ENCODE measurements around the gene CDC6. TPM values are rescaled to one million over a fixed set of nuclear protein-coding genes. Genes with fewer than 3 reads are reported as not detected.

CDC6 gene
- total RNA-seq, 1 donor from 2014 or later = 3.7 TPM

GRCh38 chr17:40287159-40287493, 553 bp upstream of the CDC6 start:
- H3K4me3 ChIP-seq = peak overlapping the region in 1 of 2 donors; percentile 49
- TF ChIP-seq, protein P1, sequence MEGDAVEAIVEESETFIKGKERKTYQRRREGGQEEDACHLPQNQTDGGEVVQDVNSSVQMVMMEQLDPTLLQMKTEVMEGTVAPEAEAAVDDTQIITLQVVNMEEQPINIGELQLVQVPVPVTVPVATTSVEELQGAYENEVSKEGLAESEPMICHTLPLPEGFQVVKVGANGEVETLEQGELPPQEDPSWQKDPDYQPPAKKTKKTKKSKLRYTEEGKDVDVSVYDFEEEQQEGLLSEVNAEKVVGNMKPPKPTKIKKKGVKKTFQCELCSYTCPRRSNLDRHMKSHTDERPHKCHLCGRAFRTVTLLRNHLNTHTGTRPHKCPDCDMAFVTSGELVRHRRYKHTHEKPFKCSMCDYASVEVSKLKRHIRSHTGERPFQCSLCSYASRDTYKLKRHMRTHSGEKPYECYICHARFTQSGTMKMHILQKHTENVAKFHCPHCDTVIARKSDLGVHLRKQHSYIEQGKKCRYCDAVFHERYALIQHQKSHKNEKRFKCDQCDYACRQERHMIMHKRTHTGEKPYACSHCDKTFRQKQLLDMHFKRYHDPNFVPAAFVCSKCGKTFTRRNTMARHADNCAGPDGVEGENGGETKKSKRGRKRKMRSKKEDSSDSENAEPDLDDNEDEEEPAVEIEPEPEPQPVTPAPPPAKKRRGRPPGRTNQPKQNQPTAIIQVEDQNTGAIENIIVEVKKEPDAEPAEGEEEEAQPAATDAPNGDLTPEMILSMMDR (IDR thresholded peaks at IDR 0.05) = no peak
- no peak for TF ChIP-seq POLR2A (IDR thresholded peaks at IDR 0.05)
- TF ChIP-seq POLR2AphosphoS5 (IDR thresholded peaks at IDR 0.05; ENCODE audit: insufficient read depth in 1 of 2, low read depth in 1 of 2) = no peak
- H3K27ac ChIP-seq = peak overlapping the region; percentile 52
- no peaks in the 10 kb centered on the region for H3K36me3 ChIP-seq
- DNase-seq (ENCODE audit: extremely low spot score in 2 of 2) = no peak
- H3K4me1 ChIP-seq = peaks cover 36% of the 10 kb centered on the region
- H3K9me3 ChIP-seq = no peaks in the 10 kb centered on the region
- intact Hi-C loops (cut with DNase I) = loop anchor here (5.0 kb wide), 1 partner anchor 70 kb away; the partner anchor contains the start of gene WIPF2
- no peaks in the 10 kb centered on the region for H3K27me3 ChIP-seq

DNA sequence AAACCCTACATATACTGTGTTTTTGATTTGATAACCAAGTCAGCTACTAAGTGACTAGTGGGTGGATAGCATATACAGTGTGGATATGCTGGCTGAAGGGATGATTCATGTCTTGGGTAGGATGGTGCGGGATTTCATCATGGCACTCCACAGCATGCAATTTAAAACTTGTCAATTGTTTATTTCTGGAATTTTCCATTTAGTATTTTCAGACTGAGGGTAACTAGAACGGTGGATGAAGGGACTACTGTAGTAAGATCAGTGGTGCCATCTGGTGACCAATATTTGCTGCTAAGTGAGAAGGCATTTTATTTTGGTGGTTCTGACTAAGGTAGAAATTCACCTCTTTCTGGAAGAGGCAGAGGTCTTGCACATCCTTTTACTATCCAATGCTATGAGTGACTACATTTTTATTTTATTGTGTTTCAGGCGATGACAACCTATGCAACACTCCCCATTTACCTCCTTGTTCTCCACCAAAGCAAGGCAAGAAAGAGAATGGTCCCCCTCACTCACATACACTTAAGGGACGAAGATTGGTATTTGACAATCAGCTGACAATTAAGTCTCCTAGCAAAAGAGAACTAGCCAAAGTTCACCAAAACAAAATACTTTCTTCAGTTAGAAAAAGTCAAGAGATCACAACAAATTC, 3.1 kb downstream of the CDC6 start:
- intact Hi-C loops (cut with DNase I) = no loop called here
- Histone ChIP-seq H3K27me3 (no peaks in the 10 kb centered on the region), H3K4me1 (peaks cover 17% of the 10 kb centered on the region), H3K4me3 (no peak overlapping the region), H3K27ac (peak overlapping the region; percentile 42), H3K9me3 (no peaks in the 10 kb centered on the region), H3K36me3 (no peaks in the 10 kb centered on the region)
- TF ChIP-seq, protein P1 (IDR thresholded peaks at IDR 0.05) = peak; percentile 44 to 57 (median 46)
- peak in 1 of 2 donors; percentile 62 for TF ChIP-seq POLR2AphosphoS5 (IDR thresholded peaks at IDR 0.05; ENCODE audit: insufficient read depth in 1 of 2, low read depth in 1 of 2)
- TF ChIP-seq POLR2A (IDR thresholded peaks at IDR 0.05) = no peak
- no peak for DNase-seq (ENCODE audit: extremely low spot score in 2 of 2)

GRCh38 chr17:40291281-40291664, 3.6 kb downstream of the CDC6 start:
- H3K4me3 ChIP-seq = no peak overlapping the region
- H3K27me3 ChIP-seq = no peaks in the 10 kb centered on the region
- DNase-seq (ENCODE audit: extremely low spot score in 2 of 2) = no peak
- no peaks in the 10 kb centered on the region for H3K9me3 ChIP-seq
- TF ChIP-seq, protein P1 (IDR thresholded peaks at IDR 0.05) = no peak
- TF ChIP-seq POLR2A (IDR thresholded peaks at IDR 0.05) (no peak), POLR2AphosphoS5 (IDR thresholded peaks at IDR 0.05; ENCODE audit: insufficient read depth in 1 of 2, low read depth in 1 of 2) (no peak)
- intact Hi-C loops (cut with DNase I) = no loop called here
- no peaks in the 10 kb centered on the region for H3K36me3 ChIP-seq
- peaks cover 17% of the 10 kb centered on the region for H3K4me1 ChIP-seq
- no peak overlapping the region for H3K27ac ChIP-seq

- no peaks in the 10 kb centered on the region for H3K36me3 ChIP-seq
- intact Hi-C loops (cut with DNase I) = no loop called here
Measured at GRCh38 chr17:40293363-40293762, 5.7 kb downstream of the CDC6 start.

More at GRCh38 chr17:40293363-40293762, 5.7 kb downstream of the CDC6 start:
- Histone ChIP-seq H3K27me3 (no peaks in the 10 kb centered on the region), H3K4me3 (no peak overlapping the region), H3K27ac (peak overlapping the region; percentile 33), H3K9me3 (no peaks in the 10 kb centered on the region), H3K4me1 (peaks cover 11% of the 10 kb centered on the region)
- peak in 1 of 2 donors; percentile 52 for TF ChIP-seq POLR2AphosphoS5 (IDR thresholded peaks at IDR 0.05; ENCODE audit: insufficient read depth in 1 of 2, low read depth in 1 of 2)
- TF ChIP-seq, protein P1 (IDR thresholded peaks at IDR 0.05) = no peak
- no peak for DNase-seq (ENCODE audit: extremely low spot score in 2 of 2)
